Mammary epithelial cell (primary cell): ENCODE data around the gene APLF.

ENCODE experiments used
- CTCF ChIP-seq, 2 donors: IDR thresholded peaks in 1 of 2; conservative IDR thresholded peaks in 1 of 2; 2 replicates each; pipeline ENCODE4 v1.5.1; 2011 to 2012; ENCODE audit warnings: inconsistent platforms in 2 of 2, low read length in 2 of 2, mild to moderate bottlenecking in 2 of 2, control low read depth in 1 of 2, low read depth in 1 of 2; ENCODE audit not compliant: insufficient read depth in 1 of 2; ENCODE audit errors: extremely low read depth in 1 of 2
- EZH2 ChIP-seq: IDR thresholded peaks from 2 replicates; pipeline ENCODE4 v1.6.1; 2012; ENCODE audit warnings: low read length, inconsistent platforms, borderline replicate concordance

GRCh38 chr2:68463287-68463877 lies 4.0 kb upstream of the APLF start:
- TF ChIP-seq CTCF (conservative IDR thresholded peaks at IDR 0.05 in 1 of 2, IDR thresholded peaks at IDR 0.05 in 1 of 2; ENCODE audit: extremely low read depth in 1 of 2, insufficient read depth in 1 of 2, low read depth in 1 of 2, low read length in 2 of 2) (peak; percentile 63 to 75), EZH2 (no peak)
